HG02870 (cell line): ENCODE results near the gene TMEM190.
"Not testable (repeated sequence)": the region's sequence is repeated elsewhere in the genome, so short reads cannot be mapped to it uniquely, and the experiment has no call there.

ENCODE experiments used
- ATAC-seq: cut with Tn5 transposase; IDR thresholded peaks from one replicate; pipeline ENCODE4 v1.9.1; 2021; ENCODE audit warnings: mild to moderate bottlenecking, moderate library complexity; ENCODE audit not compliant: unreplicated experiment

The TMEM190 gene

GRCh38 chr19:55389386-55390317 lies 13.0 kb downstream of the TMEM190 start:
- ATAC-seq = no peak

- no peak for ATAC-seq
These were observed 13.8 kb downstream of the TMEM190 start for GRCh38 chr19:55390461-55390880.

DNA sequence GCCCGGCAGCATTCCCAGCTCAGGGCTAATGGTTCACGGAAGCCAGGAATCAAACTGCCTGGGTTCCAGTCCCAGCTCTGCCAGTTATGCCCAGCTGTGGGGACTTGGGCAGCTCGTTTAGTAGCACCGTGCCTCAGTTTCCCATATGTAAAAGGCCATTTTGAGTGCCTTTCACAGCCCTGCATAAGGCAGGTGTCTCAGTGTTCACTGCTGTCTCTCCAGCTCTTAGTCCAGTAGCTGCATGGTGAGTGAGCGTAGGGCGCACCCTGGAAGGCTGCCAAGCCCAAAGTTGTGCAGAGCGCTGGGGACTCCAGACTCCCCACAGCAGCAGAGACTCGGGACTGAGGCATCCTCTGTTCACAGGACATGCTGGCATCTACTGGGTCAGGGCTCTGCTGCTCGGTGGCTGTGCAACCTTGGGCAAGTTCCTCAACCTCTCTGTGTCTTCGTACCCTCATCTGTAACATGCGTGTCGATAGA lies 14.6 kb downstream of the TMEM190 start:
- no peak for ATAC-seq

GRCh38 chr19:55391702-55392615 lies 15.3 kb downstream of the TMEM190 start:
- no peak for ATAC-seq

GRCh38 chr19:55392820-55393761 lies 16.5 kb downstream of the TMEM190 start:
- no peak for ATAC-seq

GRCh38 chr19:55398200-55398925 lies 21.7 kb downstream of the TMEM190 start:
- no peak for ATAC-seq

- no peak for ATAC-seq
These were observed 23.9 kb downstream of the TMEM190 start for GRCh38 chr19:55400281-55401087.

GRCh38 chr19:55401390-55401789 lies 24.8 kb downstream of the TMEM190 start:
- not testable (repeated sequence) for ATAC-seq

DNA sequence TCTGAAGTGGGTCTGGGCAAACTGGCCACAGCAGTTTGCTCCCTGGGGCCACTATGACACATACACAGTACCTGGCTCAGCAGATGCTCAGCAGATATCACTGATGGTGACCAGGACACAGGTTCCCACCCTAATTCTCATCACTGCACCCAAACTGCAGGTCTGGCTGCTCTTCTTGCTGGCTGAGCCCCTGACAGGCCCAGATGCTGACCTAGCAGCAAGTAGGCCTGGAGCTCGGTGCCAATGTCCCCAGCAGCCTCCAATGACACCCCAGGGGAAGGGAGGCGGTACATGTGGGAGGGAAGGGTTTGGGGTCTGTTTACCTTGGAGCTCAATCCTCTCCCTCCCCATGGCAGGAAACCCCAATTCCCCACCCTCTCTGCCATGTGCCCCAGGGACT lies 25.9 kb downstream of the TMEM190 start:
- ATAC-seq = no peak

- no peak for ATAC-seq
These were observed 29.0 kb downstream of the TMEM190 start for GRCh38 chr19:55405638-55406037.

DNA sequence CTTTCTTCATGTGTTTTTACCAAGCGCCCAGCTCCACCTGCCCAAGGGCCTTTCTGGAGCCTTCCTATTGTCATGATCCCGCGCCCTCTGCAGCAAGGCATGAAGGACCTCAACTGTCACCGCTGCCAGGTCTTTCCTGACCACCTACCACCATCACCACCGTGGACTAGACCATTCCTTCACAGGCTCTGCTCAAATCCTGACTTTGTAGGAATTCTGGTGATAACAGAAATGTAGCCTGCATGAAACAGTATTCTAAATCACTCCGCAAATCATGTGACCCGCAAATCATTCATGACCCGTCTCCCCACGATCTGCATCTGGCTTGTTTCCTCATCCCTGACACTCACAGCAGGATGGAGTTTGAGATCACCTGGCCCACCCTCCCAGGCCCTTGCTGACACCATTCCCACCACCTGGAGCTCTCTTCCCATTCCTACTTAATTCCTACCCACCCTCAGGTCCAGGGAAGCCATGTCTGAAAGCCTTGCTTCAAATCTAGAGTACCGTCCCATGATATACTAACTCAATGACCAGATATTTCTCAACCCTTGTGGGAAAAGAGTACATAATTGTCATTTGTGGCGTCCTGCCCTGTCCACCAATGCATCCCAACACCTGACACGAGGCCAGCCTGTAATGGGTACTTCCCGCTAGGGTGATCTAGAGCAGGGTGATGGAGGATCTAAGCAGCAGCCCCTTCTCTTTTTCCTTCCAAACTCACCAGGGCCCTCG lies 29.6 kb downstream of the TMEM190 start:
- no peak for ATAC-seq

- no peak for ATAC-seq
These were observed 30.4 kb downstream of the TMEM190 start for GRCh38 chr19:55406826-55407549.

DNA sequence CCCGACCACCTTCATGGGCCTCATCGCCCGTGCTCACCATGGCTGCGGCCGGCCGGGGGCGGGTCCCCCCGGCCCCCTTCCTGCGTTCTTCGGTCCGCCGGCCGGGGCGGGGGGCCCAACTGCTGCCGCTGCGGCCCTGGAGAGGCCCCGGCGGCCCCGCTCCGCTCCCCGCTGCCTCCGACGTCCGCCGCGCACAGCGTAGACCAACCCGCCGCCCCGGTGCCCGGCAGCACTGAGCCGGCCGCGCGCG lies 30.8 kb downstream of the TMEM190 start, which contains the start of gene UBE2S:
UBE2S (minus strand) TSS at position 239 of the 250 bp plus-strand sequence; CDS start at position 40, 199 bp downstream.
- not testable (repeated sequence) for ATAC-seq

GRCh38 chr19:55407800-55408532 lies 31.3 kb downstream of the TMEM190 start:
- ATAC-seq = peak; percentile 86

DNA sequence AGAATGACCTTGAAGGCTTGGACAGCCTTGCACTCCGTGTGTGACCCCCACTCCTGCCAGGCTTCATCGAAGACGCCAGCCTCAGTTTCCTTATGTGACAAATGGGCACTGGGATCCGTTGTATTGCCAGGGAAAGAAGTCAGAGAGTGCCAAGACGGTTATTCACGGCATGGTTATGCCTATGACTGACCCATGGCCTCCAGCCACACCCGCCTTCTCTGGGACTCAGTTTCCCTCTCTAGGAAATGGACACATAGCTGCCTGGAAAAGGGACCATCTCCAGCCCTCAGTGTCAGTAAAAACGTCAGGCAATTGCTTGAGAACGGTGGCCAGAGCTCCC lies 31.9 kb downstream of the TMEM190 start:
- ATAC-seq = no peak

DNA sequence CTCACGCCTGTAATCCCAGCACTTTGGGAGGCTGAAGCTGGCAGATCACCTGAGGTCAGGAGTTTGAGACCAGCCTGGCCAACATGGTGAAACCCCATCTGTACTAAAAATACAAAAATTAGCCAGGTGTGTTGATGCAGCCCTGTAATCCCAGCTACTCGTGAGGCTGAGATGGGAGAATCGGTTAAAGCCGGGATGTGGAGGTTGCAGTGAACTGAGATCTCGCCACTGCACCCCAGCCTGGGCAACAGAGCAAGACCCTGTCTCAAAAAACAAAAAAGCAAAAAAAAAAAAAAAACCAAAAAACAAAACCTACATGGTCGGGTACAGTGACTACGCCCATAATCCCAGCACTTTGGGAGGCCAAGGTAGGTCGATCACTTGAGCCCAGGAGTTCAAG lies 32.6 kb downstream of the TMEM190 start:
- not testable (repeated sequence) for ATAC-seq

DNA sequence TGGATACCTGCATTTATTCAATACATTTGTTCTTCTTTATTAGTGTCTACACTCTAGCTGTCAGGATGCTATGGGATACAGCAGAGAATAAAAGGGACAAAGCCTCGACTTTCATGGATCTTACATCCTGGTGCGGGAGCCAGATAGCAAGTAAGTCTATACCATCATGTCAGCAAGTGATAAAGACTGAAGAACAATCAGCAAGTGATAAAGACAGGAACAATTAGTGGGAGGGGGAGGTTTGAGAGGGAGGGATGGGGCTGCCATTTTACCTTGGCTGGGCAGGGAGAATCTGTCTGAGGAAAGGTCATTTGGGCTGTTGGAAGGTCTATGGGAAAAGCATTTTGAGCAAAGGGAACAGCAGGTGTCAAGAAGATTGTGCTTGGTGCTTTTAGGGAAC lies 33.5 kb downstream of the TMEM190 start:
- no peak for ATAC-seq
